ENCODE results near the gene FIGNL2. TPM values are rescaled to one million over a fixed set of nuclear protein-coding genes. Genes with fewer than 3 reads are reported as not detected.

FIGNL2 gene
- total RNA-seq, 2 experiments from 2014 or later: 0.25 to 0.36 TPM

DNA sequence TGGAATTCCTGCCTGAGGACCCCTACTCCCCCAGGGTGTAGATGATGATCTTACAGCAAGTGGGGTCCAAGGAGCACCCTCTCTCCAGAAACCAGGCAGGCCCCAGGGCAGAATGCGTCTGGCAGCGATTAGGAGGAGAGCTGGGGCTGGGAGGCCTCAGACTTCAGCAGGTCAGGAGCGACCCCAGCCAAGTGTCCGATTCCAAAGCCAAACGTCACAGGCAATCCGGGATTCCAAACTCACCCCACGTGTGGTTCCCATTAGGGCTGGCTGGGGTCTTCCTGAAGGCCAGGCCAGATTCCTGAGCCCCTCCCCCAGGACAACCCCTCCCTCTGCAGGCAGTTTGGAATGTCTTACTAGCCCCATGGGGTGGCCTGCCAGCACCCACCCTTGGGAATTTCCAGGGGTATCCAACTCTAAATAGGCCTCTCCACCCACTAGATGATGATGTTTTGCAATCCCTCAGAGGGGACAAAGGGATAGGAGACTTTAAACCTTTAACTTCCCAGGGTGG, 17.3 kb upstream of the FIGNL2 start:
- Mint-ChIP-seq H3K4me1 (ENCODE audit: low read depth) (peaks cover 24% of the 10 kb centered on the region), H3K4me3 (no peak overlapping the region), H3K36me3 (ENCODE audit: low read depth) (no peaks in the 10 kb centered on the region), H3K27me3 (ENCODE audit: low read depth) (peaks cover 61% of the 10 kb centered on the region), H3K27ac (no peak overlapping the region), H3K9me3 (no peaks in the 10 kb centered on the region)
- no peak for DNase-seq
- CTCF ChIA-PET: no interaction called here
- intact Hi-C loops (cut with micrococcal nuclease): loop anchor here (5.0 kb wide), 1 partner anchor 274 kb away; the partner anchor contains the start of gene SCN8A

DNA sequence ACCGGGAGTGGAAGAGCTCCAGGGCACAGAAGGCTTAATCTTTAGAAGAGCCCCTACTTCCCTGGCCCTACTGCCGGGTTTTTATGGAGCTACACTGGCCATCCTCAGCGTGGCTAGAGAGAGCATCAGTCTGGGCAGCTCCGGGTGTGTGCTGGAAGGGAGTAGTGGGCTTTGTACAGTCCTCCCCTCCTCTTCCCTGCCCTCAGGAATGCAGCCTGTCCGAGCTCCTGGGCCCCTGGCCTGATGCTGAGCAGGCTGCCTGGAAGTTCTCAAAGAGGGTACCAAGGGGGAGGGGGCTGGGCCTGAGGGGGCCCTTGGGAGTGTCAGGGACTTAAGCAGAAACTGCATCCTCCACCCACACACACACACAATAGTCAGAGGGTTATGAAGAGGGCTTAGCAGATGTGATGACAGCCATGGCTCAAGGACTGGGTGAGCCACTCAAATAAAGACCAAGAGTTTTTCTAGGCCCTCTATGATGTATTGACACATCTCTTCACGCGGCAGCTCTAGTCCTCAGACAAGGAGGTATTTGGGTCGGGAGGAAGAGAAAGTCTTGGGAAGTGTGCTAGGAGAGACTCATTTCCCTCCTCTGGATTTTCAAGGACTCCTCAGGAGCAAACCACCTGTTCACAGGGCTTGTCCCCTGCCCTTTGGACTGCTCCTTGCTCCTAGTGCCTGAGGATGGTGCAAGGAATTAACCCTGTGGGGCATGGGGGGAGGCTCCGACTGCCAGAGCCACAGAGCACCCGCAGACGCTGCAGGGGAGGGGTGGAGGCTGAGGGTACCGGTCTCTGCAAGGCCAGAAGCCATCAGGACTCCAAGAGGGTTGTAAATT, 16.5 kb upstream of the FIGNL2 start:
- Mint-ChIP-seq H3K27me3 (ENCODE audit: low read depth) (peaks cover 58% of the 10 kb centered on the region), H3K36me3 (ENCODE audit: low read depth) (no peaks in the 10 kb centered on the region), H3K9me3 (no peaks in the 10 kb centered on the region), H3K4me1 (ENCODE audit: low read depth) (peaks cover 21% of the 10 kb centered on the region), H3K27ac (no peak overlapping the region), H3K4me3 (peak overlapping the region; percentile 52)
- CTCF ChIA-PET: interaction anchor here (1.0 kb wide), 1 partner anchor 10 kb away, joined by 3 read pairs; no protein-coding TSS in a partner anchor
- intact Hi-C loops (cut with micrococcal nuclease): loop anchor here (5.0 kb wide), 1 partner anchor 273 kb away; the partner anchor contains the start of gene SCN8A
- no peak for DNase-seq

DNA sequence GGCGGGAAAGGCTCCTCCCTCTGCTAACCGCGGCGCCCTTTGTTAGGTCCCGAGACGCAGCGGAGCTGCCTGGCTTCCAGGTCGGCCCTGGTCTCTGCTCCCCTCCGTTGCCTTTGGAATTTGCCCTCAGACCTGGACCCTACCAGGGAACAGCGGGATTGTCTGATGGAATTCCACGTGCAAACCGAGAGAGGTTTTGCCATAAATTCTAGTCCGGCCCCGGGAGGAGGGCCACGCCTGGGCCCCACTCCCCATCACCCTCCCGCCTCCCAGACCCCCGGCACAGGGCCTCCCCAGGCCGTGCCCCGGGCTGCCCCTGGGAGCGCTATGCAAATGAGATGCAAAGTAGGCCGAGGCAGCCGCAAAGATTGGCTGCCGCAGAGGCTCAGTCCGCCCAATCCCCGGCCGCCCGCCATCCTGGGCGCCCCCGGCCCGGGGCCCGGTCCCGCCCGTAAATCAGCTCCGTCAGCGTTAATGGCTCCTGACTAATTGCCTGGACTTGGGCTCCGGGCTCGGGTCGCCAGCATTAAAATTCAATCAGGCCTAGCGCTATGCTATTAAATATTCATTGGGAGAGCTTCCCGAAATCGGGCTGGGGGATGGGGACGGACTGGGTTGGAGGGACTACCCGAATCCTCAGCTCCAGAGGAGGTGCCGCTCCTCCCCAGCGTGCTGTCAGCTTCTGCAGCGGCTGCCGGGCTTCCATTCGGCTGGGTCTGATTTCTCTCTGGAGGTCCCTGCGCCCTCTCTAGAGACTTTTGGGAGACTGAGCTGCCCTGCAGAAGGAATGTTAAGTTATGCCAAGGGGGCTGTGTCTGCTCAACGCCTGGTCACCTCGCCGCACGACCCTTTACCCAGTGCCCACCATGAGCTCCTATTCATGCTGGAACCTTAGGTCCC, 15.7 kb upstream of the FIGNL2 start:
- peak; percentile 70 for DNase-seq
- CTCF ChIA-PET: interaction anchor here (0.8 to 1.0 kb wide), 2 partner anchors 11 to 12 kb away, joined by 3 read pairs; no protein-coding TSS in a partner anchor
- Mint-ChIP-seq H3K4me1 (ENCODE audit: low read depth) (peaks cover 16% of the 10 kb centered on the region), H3K27me3 (ENCODE audit: low read depth) (peaks cover 55% of the 10 kb centered on the region), H3K9me3 (no peaks in the 10 kb centered on the region), H3K36me3 (ENCODE audit: low read depth) (no peaks in the 10 kb centered on the region), H3K4me3 (peak overlapping the region; percentile 52), H3K27ac (no peak overlapping the region)
- intact Hi-C loops (cut with micrococcal nuclease): no loop called here

DNA sequence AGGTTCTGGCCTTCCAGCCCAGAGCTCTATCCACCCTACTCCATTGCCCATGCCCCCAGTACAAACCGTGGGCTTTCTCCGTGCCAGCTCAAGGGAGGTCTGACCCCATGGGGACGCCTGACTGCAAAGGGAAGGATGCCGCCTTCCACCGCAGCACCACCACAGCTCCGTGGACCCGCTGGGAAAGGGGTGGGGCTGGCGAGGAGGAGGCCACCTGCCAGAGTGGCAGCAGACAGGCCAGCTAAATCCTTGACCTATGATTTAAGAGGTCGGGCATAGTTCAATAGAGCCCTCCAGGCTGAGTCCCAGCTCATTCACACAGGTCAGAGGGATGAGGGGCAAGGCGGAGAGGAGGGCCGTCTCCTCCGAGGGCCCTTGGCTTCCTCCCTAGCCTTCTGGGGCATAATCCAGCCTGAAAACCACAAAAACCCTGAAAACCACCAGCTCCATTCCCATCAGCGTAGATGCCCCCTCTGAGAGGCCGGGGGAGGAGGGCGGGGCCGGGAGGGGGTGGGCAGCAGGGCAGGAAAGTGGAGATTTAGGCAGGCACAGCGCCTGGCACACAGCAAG, 14.9 kb upstream of the FIGNL2 start:
- CTCF ChIA-PET: interaction anchor here (0.5 to 1.1 kb wide), 3 partner anchors 12 to 1884 kb away, joined by 3 read pairs; no protein-coding TSS in a partner anchor
- no peak for DNase-seq
- peaks cover 11% of the 10 kb centered on the region for H3K4me1 Mint-ChIP-seq (ENCODE audit: low read depth)
- H3K4me3 Mint-ChIP-seq: peak overlapping the region; percentile 50
- H3K27ac Mint-ChIP-seq: no peak overlapping the region
- H3K9me3 Mint-ChIP-seq: no peaks in the 10 kb centered on the region
- H3K27me3 Mint-ChIP-seq (ENCODE audit: low read depth): peaks cover 49% of the 10 kb centered on the region
- intact Hi-C loops (cut with micrococcal nuclease): no loop called here
- no peaks in the 10 kb centered on the region for H3K36me3 Mint-ChIP-seq (ENCODE audit: low read depth)

DNA sequence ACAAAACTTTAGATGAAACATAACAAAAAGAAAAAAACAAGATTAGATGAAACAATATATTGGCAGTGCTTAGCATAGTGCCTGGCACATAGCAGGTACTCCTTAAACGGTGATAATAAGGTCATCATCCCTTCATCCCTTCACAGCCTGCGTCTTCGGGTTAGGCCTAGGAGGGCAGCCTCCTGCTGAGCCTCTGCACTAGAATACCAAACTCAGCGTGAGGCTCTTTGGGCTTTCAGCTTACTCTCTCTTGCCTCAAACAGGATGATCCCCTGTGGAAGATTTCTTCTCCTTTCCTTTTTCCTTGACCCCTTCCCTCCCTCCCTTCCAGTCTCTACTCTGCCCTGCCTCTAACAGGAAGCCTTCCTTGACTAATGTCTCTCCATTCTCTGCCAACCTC, 14.4 kb upstream of the FIGNL2 start:
- H3K27me3 Mint-ChIP-seq (ENCODE audit: low read depth): peaks cover 44% of the 10 kb centered on the region
- intact Hi-C loops (cut with micrococcal nuclease): no loop called here
- CTCF ChIA-PET: interaction anchor here (0.5 to 1.1 kb wide), 2 partner anchors 42 to 1883 kb away, joined by 3 read pairs; no protein-coding TSS in a partner anchor
- H3K4me3 Mint-ChIP-seq: no peak overlapping the region
- no peaks in the 10 kb centered on the region for H3K36me3 Mint-ChIP-seq (ENCODE audit: low read depth)
- no peak for DNase-seq
- H3K27ac Mint-ChIP-seq: no peak overlapping the region
- H3K4me1 Mint-ChIP-seq (ENCODE audit: low read depth): peaks cover 9% of the 10 kb centered on the region
- no peaks in the 10 kb centered on the region for H3K9me3 Mint-ChIP-seq

DNA sequence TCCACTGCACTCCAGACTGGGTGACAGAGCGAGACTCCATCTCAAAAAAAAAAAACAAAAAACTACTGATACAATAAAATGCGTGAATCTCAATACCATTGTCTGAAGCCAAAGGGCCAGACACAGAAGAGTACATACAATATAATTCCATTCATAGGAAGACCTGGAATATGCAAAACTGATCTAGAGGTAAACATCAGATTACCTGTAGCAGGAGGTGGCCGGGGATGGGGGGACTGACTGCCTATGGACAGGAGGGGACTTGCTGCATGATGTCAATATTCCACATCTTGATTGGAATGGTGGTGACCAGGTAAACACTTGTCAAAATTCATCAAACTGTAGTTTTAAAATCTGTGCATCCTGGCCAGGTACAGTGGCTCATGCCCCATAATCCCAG, 12.5 kb upstream of the FIGNL2 start:
- Mint-ChIP-seq H3K36me3 (ENCODE audit: low read depth) (no peaks in the 10 kb centered on the region), H3K27me3 (ENCODE audit: low read depth) (peaks cover 37% of the 10 kb centered on the region)
- CTCF ChIA-PET: interaction anchor here (0.7 to 1.4 kb wide), 2 partner anchors 13 to 14 kb away, joined by 3 to 4 read pairs; no protein-coding TSS in a partner anchor

DNA sequence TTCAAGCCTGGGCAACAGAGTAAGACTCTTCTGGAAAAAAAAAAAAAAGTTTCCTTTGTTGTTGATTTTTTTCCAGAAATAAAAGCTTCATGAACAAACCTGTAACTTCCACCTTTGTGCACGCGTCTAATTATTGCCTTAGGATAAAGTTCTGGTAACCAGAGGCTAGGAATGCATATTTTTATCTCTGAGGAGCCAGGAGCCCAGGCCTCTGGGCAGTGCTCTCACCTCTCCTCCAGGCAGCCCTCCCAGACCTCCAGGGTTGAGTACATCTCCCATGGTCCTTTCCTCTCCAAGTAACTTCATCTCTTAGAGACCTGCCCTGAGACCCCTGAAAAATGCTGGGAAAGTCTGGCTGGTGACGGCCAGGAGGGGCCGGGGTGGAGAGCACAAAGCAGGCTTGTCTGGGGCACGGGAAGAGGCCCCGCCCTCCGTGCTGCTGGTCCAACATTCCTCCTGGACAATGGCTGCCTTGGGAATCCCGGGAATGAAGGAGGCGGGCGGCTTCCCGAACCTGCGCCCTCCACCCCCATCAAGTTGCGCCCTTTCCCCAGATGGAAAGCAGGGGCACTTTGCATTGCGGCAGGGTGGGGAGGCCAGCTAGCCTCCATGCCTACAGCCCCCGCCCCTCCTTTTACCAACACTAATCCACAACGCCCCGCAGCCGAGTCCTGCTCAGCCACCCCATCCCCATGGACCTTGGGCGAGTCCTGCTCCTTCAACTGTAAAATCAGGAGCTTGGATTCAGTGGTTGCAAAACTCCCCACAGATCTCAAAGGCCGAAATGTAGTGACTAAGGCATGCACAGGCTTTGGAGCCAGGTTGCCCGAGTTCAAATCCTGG, 7.3 kb upstream of the FIGNL2 start:
- CTCF ChIA-PET: interaction anchor here (0.6 to 0.8 kb wide), 2 partner anchors 20 to 125 kb away, joined by 3 read pairs; no protein-coding TSS in a partner anchor

More for the DNA sequence above, 12.5 kb upstream of the FIGNL2 start:
- H3K9me3 Mint-ChIP-seq: no peaks in the 10 kb centered on the region
- intact Hi-C loops (cut with micrococcal nuclease): no loop called here
- no peak for DNase-seq
- H3K4me1 Mint-ChIP-seq (ENCODE audit: low read depth): peaks cover 9% of the 10 kb centered on the region
- H3K27ac Mint-ChIP-seq: no peak overlapping the region
- no peak overlapping the region for H3K4me3 Mint-ChIP-seq

DNA sequence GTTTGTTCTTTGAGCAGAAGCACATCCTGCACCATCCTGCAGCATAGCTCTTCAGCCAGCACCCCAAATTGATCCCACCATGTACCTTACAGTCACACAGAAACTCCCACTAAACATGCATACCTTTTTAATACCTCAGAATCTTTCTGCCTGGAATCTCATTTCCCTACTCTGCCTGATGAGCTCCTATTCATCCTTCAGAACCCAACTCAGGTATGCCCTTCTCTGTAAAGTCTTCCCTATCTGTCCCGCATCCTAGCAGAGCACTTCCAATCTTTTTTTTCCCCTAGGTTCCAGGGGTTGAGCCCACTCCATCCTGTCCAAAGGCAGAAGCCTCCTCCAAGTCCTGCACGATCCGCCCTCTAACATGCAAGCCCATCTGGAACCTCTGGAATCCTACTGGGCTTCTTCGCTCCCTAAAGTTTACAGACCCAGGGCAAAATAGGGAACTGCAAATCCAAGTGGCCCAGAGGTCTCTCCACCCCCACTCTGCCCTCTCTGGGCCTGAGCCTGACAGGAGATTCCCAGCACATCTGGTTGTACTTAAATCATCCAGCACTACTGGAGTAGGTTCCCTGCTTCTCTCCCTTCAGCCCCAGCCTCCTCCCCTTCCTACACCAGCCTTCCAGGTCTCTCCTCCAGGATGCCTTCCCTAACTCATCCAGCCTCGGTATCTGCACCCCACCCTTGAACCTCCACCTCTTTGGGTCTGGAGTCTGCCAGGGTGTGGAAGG, 4.1 kb upstream of the FIGNL2 start:
- Mint-ChIP-seq H3K27me3 (ENCODE audit: low read depth) (peaks cover 11% of the 10 kb centered on the region), H3K27ac (no peak overlapping the region), H3K36me3 (ENCODE audit: low read depth) (no peaks in the 10 kb centered on the region), H3K4me1 (ENCODE audit: low read depth) (peaks cover 8% of the 10 kb centered on the region), H3K9me3 (no peaks in the 10 kb centered on the region), H3K4me3 (no peak overlapping the region)
- CTCF ChIA-PET: interaction anchor here (1.1 kb wide), 1 partner anchor 23 kb away, joined by 4 read pairs; no protein-coding TSS in a partner anchor
- no peak for DNase-seq
- intact Hi-C loops (cut with micrococcal nuclease): no loop called here

More for the DNA sequence above, 7.3 kb upstream of the FIGNL2 start:
- peaks cover 3% of the 10 kb centered on the region for H3K4me1 Mint-ChIP-seq (ENCODE audit: low read depth)
- no peak overlapping the region for H3K27ac Mint-ChIP-seq
- no peaks in the 10 kb centered on the region for H3K36me3 Mint-ChIP-seq (ENCODE audit: low read depth)
- no peaks in the 10 kb centered on the region for H3K9me3 Mint-ChIP-seq
- DNase-seq: no peak
- peaks cover 10% of the 10 kb centered on the region for H3K27me3 Mint-ChIP-seq (ENCODE audit: low read depth)
- intact Hi-C loops (cut with micrococcal nuclease): no loop called here
- H3K4me3 Mint-ChIP-seq: no peak overlapping the region

DNA sequence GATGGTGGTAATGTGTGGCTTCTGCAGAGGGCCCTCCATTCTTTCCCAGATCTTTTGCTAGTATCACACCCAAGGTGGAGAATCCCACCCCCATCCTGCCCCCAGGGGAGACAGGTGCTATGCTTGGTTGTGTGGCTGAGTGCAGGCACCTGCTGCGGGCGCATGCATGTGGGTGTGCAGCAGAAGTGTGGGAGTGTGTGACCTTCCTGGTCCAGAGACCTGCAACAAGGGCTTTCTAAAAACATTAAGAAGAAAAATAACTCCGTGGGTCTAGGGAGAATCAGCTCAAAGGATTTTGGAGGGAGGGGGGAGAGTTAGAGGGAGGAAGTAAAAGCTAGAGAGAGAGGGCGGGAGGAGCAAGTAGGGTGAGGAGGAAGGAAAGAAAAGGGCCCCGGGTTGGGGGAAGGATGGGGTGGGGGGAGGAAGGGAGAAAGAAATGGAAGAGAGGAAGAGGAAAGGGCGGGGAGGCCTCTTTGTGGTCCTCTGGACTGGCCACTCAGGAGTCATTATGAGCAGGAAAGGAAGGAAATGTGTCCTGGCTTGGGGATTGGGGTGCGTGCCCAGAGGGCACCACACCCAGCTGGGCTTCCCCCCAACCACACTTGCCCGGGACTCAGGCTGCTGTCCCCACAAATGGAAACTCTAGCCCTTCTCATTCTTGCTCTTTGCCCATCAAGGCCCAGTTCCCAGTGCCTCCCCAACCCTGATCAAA, 3.1 kb upstream of the FIGNL2 start:
- intact Hi-C loops (cut with micrococcal nuclease): no loop called here
- H3K4me3 Mint-ChIP-seq: no peak overlapping the region
- H3K27ac Mint-ChIP-seq: no peak overlapping the region
- H3K4me1 Mint-ChIP-seq (ENCODE audit: low read depth): peaks cover 10% of the 10 kb centered on the region
- CTCF ChIA-PET: interaction anchor here (1.1 kb wide), 1 partner anchor 24 kb away, joined by 4 read pairs; no protein-coding TSS in a partner anchor
- no peaks in the 10 kb centered on the region for H3K36me3 Mint-ChIP-seq (ENCODE audit: low read depth)
- H3K9me3 Mint-ChIP-seq: no peaks in the 10 kb centered on the region
- peaks cover 13% of the 10 kb centered on the region for H3K27me3 Mint-ChIP-seq (ENCODE audit: low read depth)
- no peak for DNase-seq

DNA sequence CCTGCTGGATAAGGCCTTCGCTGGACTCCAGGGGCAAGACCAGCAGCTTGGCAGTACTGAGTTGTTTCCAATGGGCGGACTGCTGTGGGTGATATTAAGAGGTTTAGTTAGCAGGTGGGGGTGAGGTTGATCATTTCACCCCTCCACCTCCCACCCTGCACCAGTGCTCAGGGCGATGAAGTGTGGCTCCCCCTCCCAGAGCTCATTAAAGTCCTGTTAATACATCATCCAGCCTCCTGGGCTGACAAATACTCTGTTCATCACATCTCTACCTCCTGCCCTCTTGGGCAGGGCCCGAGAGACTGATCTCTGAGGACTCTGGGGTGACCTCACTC, 2.4 kb upstream of the FIGNL2 start:
- H3K27me3 Mint-ChIP-seq (ENCODE audit: low read depth): peaks cover 16% of the 10 kb centered on the region
- no peaks in the 10 kb centered on the region for H3K9me3 Mint-ChIP-seq
- H3K36me3 Mint-ChIP-seq (ENCODE audit: low read depth): no peaks in the 10 kb centered on the region
- peaks cover 14% of the 10 kb centered on the region for H3K4me1 Mint-ChIP-seq (ENCODE audit: low read depth)
- H3K4me3 Mint-ChIP-seq: no peak overlapping the region
- no peak overlapping the region for H3K27ac Mint-ChIP-seq
- intact Hi-C loops (cut with micrococcal nuclease): no loop called here
- CTCF ChIA-PET: interaction anchor here (1.1 kb wide), 1 partner anchor 27 kb away, joined by 3 read pairs; no protein-coding TSS in a partner anchor
- DNase-seq: no peak
